ENCODE data around the gene NOS1AP.

DNA sequence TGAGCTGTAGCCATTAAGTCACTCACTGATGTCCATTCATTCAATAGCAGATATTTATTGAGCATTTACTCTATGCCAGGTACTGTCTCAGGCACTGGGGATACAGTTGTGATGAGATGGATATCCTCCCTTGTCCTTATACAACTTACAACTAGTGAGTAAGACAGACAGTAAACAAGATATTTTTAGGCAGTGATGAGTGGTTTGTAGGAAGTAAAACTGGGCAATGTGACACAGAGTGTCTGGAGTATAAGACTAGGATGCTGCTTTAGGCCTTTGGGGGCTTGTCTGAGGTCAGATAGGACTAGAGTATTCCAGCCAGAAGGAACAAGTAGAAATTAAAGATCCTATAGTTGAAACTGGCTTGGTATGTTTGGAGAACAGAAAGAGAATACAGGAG lies 41.4 kb downstream of the NOS1AP start:
- TF ChIP-seq POLR2AphosphoS5 (IDR thresholded peaks at IDR 0.05; ENCODE audit: low read depth, low read length) (no peak), POLR2A (IDR thresholded peaks at IDR 0.05; ENCODE audit: low read depth, low read length) (no peak)
